Amniotic stem cell (primary cell): ENCODE results near the gene AP3B1.

ENCODE experiments used
- DNase-seq: peaks from one replicate; lab custom pipeline; 2025; lab: John Stamatoyannopoulos, UW

Gene AP3B1

GRCh38 chr5:78294248-78295034 is at the start of gene AP3B1:
Gene AP3B1, minus strand, starts transcription at chr5:78294698. Its CDS starts 119 bp downstream, at chr5:78294579.
- peak; percentile 99 for DNase-seq

- DNase-seq: no peak
Measured at GRCh38 chr5:78341440-78341839, 46.9 kb upstream of the AP3B1 start.

- no peak for DNase-seq
Measured at GRCh38 chr5:78339617-78340436, 45.3 kb upstream of the AP3B1 start.

GRCh38 chr5:78336698-78337097 is 42.2 kb upstream of the AP3B1 start:
- no peak for DNase-seq

DNA sequence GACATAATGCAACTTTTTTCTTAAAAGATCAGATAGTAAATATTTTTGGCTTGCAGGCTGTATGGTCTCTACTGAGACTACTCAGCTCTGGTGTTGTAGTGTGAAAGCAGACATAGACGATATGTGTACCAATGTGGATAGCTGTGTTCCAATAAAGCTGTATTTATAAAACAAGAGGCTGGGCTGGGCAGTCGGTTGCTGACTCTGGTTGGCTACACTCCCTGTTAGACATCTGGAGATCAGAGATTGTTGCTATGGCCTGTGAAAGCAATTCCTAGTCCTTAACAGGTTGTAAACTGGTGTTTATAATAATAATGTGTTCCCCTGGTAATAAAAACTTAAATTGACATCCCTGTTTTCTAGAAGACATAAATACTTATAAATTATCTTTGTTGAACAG is 41.5 kb upstream of the AP3B1 start:
- DNase-seq: no peak

DNA sequence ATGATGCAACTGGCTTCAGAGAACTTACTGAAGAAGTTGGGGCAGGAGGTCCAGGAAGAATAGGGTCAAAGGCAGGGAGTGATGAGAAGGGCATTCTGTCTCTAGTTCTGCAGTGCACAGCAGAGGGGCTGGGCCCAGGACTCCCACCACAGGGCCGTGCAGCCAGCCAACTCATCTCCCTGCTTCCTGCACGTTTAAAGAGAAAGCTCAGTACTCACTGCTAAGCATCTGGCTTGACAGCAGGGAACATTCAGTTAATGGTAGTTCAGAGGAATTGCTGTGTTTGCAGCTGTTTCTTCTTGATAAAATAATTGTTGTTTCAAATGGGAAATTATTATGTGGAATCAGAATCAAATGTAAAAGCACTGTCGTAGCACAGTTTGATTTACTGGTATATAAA is 40.3 kb upstream of the AP3B1 start:
- no peak for DNase-seq

- DNase-seq: no peak
Measured at GRCh38 chr5:78331523-78332080, 37.1 kb upstream of the AP3B1 start.

GRCh38 chr5:78328585-78329173 is 34.2 kb upstream of the AP3B1 start:
- DNase-seq: no peak

DNA sequence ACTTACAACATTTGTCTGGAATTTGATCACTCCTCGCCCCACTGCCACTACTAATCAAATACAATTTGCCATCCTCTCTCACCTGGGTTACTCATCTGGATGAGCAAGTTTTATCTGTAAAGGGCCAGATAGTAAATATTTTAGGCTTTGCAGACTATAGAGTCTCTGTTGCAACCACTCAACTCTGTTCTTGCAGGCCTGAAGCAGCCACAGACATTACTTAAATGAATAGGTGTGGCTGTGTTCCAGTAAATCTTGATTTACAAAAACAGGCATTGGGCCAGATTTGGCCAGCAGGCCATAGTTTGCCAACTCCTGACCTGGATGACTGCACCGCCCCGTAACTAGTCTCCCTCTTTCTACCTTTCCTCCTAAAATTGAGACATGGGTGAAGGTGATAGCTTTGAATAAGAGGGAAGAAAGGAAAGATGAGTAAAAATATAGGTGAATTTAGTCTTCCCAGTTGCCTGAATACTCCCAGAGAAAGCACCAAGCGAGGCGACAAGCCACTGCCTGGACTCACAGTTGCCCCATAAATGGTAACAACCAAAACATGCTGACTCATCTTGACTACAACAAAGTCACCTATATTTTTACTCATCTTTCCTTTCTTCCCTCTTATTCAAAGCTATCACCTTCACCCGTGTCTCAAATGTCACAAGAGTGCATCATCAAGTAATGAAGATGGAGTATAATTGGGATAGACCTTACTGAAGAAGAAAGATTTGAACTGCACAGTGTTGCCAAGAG is 33.4 kb upstream of the AP3B1 start:
- no peak for DNase-seq

- no peak for DNase-seq
Measured at GRCh38 chr5:78326930-78327329, 32.4 kb upstream of the AP3B1 start.

GRCh38 chr5:78323241-78323640 is 28.7 kb upstream of the AP3B1 start:
- no peak for DNase-seq

- no peak for DNase-seq
Measured at GRCh38 chr5:78320401-78320800, 25.9 kb upstream of the AP3B1 start.

DNA sequence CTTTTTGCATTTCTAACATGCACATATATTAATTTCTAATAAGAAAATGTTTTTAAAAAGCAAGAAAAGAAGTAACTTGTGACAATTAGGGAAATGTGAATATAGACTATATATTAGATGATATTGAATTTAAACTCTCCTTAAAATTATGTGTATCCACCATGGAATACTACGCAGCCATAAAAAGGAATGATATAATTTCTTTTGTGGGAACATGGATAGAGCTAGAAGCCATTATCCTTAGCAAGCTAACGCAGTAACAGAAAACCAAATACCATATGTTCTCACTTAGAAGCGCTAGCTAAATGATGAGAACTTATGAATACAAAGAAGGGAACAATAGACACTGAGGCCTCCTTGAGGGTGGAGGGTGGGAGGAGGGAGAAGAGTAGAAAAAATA is 23.8 kb upstream of the AP3B1 start:
- DNase-seq: no peak

GRCh38 chr5:78317515-78317914 is 23.0 kb upstream of the AP3B1 start:
- DNase-seq: no peak

- no peak for DNase-seq
Measured at GRCh38 chr5:78308703-78309102, 14.2 kb upstream of the AP3B1 start.

- DNase-seq: peak; percentile 7
Measured at GRCh38 chr5:78300464-78301045, 6.1 kb upstream of the AP3B1 start.

DNA sequence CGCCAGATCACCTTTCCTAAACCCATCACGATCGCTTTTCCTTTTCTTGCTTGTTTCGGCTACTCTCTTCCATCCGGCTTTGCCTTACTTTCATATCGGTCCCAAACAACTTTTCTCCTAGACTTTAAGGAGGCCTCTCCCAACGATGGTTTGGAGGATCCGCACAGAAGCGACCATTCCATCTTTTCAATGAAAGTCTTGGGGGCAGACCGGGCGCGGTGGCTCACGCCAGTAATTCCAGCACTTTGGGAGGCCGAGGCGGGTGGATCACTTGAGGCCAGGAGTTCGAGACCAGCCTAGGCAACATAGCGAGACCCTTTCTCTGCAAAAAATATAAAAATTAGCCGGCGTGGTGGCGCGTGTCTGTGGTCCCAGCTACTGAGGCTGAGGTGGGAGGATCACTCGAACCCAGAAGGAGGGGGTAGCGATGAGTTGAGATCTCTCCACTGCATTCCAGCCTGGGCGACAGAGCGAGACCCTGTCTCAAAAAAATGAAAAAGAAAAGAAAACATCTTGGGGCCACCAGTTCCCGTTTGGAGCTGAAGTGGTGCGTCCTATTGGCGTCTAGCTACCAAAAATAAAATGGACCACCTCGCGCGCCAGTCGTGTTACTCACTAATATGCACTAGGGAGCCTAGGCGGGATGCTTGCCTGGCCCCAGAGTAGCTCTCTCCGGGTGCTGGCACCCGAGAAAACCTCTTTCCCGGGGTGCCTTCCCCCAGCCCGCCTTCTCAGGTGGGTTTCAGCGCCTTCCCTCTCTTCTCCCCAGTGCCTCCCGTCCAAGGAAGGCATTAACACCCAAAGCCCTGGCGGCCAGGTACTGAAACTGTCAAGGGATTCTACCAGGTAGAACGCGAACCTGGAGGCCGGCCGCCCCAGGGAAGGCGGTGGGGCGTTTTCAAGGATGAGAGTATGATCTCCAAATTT is 800 bp upstream of the AP3B1 start:
- DNase-seq: peak; percentile 8

DNA sequence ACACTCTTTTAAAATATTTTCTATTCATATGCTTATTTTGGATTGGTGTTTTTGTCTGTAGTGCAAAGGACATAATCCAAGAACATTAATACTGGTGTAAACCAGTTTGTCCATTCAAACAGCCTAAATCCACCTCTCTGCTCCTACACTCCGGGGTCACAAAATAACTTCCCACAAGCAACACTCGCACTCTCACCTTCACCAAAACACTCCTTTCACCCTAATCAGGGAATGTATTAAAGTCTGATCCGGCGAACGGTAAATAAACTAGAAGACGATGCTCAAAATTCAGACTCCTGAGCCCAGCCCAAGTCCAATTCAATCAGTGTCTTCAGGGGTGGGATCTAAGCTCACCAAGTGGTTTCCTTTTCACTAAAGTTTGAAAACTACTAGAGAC is 649 bp downstream of the AP3B1 start:
- DNase-seq: no peak

DNA sequence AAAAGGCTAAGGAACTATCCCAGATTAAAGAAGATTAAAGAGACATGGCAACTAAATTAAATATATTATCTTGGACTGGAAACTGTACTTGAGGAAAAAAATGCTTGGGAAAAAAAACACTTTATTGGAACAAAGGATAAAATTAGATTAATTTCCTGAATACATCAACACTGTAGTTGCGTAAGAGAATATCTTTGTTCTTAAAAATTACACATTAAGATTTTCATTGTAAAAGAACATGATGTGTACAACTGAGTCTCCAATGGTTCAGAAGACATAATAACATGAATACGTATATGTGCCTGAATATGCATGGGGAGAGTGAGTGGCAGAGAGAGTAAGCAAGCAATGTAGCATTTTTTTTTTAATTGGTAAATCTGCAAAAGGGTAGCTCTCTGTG is 2.8 kb downstream of the AP3B1 start:
- no peak for DNase-seq

DNA sequence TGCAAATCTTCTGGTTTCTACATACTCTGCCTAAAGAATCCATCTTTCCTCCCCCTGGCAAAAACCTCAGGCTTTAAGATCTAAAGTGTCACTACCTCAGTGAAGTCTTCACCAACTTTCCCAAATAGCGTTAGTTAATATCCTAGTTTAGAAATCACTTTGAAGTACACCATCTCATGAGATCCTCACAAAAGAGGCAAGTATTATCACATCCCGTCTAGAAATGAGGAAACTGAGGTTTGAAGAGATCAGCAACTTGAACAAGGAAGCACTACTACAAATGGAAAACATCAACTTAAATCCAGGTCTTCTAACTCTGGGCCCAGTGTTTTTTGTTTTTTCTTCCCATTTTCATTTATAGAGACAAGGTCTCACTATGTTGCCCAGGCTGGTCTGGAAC is 4.6 kb downstream of the AP3B1 start:
- no peak for DNase-seq
